NCI-H226 (cell line): ENCODE measurements around the gene TSPAN14.
A peak's percentile ranks its signal among the peaks of the same experiment; 100 is the strongest.

Source experiments
- DNase-seq: peaks from one replicate; pipeline ENCODE4 v3.0.0-alpha.2; 2015

Gene TSPAN14

DNA sequence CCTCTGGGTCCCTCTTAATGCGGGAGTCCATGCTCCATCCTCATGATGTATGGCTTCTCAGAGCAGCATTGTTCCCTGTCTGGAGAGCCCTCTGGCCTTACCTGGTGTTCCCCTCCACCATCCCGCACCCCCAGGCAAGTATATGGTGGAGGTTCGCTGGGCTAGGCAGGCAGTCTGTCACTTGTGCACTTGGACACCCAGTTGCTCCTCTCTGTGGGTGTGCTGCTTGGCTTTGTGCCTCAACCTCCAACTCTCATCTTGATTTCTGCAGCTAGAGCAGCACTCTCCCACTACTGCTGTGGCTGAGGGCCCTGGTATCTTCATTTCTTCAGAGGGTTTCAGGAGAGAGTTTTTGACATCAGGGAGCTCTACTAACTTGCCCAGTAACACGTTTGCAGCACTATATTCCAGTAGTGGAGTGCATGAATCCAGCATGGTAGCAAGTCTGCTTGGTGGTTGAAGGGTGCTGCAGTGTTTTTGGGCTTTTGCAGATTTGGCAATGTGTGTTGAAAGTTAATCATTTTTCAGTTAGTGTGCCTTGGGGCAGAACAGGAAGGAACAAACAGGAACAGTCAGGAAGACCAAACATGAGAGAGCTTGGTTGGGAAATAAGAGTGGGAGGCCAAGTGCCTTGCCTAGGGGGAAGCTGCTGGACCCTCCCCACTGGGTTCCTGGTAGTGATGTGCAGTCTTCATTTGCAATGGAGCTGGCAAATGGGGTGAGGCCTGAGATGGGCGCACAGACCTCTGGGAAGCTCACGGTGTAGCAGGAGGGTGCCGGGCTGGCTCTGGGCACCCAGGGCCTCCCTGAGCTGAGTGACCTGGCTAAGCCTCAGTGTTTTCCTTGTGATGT is 37.4 kb downstream of the TSPAN14 start:
- no peak for DNase-seq

DNA sequence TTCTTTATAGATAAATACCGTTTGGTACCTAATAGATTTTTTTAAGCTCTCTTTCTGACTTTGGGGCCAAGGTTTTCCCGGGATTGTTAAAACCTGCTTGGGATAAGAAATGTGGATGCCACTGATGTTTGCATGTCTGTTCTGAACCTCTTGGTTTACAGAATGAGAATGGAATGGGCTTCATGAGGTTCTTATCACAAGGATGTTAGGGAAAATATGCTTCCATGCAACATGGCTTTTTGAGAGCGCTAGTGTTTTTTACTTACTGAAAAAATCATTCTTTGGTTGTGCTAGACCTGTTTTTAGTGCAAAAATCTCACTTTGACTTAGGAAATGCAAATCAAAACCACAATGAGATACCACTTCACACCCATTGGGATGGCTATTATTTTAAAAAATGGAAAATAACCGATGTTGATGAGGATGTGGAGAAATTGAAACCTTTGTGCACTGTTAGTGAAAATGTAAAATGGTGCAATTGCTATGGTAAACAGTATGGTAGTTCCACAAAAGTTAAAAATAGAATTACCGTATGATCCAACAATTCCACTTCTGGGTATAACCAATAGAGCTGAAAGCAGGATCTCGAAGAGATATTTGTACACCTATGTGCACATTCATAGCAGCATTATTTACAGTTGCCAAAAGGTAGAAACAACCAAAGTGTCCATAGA is 38.9 kb downstream of the TSPAN14 start:
- DNase-seq: no peak

DNA sequence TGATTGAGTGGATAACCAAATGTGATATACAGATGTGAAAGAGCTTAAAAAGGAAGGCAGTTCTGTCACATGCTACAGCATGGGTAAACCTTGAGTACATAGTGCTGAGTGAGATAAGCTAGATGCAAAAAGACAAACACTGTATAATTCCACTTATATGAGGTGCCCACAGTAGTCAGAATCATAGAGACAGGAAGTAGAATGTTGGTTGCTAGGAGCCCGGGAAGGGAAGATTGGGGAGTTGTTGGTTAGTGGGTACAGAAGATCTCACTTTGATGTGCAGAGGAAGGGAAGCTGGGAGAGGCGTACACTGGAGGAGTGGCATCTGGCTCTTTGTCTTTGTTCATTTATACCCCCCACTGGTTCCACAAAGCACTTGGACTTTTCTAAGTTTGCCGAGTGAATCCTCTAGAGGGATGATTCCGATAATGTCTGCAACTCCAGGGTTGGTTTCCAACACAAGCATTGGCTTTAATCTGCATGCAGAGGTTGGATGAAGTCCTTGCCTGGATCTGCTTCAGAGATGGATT is 39.5 kb downstream of the TSPAN14 start:
- DNase-seq: no peak

DNA sequence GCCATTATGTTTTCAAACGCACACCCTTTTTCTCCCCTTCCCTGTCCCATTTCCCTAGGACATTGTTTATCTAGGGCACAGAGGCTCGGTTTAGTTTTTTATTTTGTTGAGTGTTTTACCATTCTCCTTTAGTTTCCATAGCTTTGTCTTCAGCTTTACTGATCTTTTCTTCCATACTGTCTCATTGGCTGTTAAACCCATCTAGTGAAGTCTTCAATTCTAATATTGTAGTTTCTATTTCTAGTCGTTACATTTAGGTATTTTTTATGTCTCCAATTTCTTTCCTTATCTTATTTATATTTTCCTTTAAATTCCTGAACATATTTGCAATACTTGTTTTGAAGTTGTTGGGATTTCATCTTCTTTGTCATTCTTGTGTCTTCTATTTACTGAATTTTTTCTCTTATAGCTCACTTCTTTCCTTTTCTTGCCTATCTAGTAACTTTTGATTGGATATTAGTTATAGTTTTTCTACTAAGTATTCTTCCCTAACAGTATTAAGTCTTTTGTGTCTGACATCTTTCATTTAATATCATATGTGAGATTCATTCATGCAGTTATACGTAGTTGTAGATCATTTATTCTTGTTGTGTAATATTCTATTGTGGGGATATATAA is 42.6 kb downstream of the TSPAN14 start:
- no peak for DNase-seq

DNA sequence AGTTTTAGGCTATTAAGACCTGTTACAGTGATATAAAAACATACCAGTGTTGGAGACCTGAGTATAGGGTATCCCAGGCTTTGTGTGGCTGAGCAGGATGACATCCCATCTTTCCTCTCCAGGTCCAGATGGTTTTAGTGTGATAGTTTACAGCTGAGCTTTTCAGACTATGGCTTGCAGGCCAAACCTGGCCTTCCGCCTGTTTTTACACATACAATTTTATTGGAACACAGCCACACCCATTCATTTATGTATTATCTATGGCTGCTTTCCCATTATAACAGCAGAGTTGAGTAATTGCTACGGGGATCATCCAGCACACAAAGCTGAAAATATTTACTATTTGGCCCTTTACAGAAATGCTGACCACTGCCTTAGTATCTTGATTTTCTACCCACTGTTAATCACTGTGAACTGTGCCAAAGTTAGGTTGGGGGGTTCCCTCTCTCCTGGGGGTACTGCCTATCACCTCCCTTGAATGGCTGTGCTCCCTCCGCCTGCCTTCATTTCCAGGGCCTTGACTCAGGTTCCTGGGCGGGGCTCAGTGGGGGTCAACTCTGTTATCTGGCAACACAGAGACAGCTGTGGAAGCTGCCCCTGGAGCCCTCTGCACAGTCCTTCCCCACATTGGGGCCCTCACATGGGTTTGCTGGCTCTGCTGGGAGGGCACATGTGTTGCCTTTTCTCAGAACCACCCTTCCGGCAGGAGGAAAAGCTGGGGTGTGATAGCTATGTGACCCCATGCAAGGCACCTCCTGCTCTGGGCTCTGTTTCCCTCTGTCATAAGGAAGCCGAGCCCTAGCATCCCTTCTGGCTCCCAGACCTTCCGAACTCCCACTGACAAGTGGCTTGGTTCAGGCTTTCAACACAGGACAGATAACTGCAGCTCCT is 43.3 kb downstream of the TSPAN14 start:
- peak; percentile 73 for DNase-seq

DNA sequence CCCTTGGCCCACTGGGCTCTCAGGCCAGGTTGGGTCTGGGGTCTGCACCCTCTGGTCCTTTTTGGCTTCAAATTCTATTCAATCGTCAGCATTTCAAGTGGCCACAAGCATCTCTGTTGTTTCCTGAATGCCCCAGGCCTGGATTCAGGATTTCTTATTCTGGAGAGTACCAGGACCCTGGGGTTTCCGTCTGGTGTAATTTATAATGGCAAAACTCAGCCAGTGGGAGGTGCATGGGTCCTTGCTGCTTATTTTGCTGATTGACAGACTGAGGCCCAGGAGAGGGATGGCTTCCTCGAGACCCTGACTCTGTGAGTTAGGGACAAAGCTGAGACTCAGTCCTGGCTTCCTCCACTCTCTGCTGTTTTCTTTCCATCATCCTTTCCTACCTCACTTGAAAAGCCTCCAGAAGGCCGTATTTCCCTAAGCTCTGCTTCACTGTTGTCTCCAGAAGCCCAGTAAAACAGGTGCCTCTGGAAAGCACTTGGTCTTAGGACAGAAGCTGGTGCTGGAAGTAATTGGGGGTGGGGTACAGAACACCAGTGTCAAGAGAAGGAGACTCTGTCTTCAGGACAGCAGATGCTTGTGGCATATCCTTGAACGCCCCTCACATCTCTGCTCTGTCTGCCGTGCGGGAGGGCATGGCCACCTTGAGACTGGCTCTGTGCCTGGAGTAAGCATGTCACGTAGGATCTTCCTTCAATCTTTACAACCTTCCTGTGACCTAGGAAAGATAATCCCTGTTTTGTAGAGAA is 44.1 kb downstream of the TSPAN14 start:
- no peak for DNase-seq

DNA sequence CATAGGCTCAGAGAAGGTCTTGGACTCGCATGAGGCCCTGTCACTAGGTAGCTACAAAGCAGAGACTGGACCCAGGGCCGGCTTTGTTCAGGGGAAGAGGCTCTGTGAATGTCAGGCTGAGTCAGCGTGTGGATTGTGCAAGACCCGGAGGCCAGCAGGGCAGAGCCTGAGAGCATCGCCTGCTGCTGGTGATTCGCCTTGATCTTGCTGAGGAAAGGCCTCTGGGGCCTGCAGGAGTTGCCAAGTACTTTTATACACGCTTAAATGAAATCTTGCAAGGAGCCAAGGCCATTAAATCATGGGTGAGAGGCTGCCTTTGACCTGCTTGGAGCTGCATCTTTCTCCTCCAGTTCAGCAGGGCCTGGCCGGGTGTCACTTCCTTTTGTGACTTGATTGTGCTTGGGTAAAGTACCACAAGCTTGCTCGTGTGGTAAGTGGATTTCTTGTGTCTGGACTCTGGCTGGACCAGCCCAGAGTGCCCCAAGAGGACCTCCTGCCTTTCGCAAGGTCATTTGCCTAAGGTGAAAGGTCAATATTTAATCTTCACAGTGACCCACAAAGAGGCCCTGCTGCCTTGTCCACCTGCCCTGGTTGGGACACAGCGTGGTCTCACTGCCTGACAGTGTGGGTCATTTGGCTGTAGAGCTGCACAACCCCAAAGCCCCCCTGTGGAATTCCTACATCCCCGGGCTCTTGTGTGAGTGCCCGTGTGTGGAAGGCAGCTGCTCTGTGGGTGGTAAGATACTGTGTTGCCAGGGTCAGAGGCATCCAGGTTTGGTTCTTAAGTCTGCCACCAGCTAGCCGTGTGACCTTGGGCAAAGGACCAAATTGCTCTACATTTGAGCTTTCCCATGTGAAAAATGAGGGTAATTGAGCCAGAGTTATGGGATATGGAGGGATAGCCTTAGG is 45.0 kb downstream of the TSPAN14 start:
- peak; percentile 98 for DNase-seq

DNA sequence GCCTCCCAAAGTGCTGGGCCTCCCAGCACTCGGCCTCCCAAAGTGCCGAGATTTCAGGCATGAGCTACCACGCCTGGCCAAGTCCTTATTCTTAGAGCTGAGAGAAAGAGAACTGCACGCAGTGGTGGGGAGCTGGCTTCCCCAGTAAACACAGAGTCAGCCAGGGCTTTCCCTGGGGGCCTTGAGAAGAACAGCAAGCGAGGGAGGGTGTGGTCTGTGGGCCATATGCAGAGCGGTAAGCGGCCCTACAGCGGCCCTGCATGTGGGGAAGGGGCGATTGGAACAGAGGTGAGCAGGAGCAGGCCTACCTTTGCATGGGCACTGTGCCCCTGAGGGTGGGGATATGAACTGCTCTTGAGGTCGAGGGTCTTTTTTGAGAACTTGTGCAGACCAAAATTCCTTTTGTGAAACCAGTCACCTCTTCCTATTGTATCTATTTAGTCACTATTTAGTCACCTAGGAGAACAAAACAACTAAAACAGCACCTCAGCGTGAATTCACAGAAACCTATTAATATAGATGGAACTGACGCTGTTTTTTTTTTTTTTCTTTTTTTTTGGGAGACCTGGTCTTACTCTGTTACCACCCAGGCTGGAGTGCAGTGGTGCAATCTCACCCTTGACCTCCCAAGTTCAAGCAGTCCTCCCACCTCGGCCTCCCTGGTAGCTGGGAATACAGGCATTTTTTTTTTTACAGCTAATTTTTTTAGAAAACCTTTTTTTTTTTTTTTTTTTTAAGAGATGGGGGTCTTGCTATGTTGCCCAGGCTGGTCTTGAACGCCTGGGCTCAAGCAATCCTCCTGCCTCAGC is 46.7 kb downstream of the TSPAN14 start:
- no peak for DNase-seq

DNA sequence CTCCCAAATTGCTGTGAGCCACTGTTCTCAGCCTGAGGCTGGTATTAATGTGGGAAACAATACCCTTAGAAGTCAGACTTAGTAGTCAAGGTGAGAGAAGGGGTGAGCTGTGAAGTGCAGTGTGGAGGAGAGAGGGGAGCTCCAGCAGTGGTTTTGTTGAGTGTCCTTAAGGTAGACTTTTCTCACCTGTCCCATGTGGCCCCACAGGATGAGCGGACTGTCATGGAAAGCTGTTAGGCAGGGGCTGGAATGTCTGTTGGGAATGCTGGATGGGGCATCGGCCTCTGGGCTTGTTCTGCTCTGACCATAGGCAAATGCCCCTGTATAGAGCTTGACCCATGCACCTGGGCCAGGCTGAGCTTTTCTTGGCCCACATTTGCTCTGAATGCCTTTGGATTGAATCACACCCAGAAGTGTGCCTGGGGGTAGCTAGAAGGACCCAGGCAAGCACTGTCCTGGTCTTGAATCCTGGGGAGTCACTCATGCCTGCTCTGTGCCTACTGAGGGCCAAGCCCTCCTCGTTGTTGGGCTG is 47.3 kb downstream of the TSPAN14 start:
- DNase-seq: peak; percentile 55

DNA sequence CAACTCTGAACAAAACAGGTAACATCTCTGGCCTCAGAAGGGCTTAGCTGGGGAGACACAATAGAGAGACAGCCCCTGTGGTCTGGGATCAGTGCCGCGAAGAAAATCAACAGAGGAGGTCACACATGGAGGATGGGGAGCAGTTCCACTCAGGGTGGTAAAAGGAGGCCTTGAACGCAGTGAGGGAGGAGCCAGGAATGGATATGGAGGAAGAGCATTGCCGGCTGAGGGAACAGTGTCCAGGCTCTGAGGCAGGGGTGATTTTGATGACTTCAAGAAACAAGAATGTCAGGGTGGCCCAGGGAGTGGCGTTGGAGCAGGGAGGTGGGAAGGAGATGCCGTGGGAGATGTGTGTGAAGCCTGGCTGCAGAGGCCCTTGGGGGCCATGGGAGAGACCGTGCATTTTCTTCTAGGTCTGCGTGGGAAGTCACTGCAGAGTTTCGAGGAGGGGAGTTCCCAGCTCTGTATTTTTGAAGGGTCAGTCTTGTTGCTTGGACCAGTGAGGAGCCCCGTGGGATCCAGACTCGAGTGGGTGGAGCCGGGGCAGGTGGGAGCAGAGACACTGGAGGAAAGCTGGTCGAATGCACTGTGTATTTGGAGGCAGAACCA is 47.9 kb downstream of the TSPAN14 start:
- DNase-seq: peak; percentile 41

DNA sequence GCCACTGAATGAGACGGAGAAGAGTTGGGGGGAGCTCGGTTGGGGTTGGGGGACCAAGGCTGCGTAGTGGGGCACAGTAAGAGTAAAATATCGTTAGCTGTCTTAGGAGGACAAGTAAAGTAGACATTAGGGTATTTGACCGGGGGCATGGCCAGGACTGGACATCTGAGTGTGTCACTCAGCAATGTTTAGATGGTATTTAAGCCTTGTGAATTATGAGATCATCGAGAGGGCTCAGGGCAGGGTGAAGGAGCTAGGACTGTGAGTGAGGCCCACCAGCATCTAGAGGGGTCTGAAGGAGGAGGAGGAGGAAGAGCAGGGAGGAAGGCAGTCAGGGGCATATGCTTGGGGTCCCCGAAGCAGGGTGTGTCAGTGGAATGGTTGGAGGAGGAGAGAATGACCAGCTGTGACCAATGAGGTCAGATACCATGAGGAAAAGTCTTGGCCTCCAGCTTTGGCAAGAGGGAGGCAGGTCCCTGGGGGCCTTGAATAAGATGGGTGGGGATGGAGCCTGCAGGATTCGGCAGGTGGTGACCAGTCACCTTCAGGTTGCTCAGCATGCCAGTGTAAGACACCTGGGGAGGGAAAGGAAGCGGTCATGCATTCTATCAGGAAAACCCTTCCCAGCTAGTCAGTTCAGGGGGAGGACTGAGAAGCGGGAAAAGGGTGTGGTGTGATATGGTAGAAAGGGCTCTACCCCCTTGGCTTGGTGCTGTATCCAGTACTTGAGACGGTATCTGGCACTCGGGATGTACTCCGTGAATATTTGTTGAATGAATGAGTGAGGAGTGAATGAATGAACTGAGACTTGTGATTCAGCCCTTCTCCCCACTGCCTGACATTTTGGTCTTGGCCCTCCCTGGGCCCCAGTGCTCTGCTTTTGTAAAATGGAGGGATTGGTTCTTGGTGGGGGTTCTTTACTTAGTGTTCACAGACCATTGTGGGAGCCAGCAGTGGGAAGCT is 48.8 kb downstream of the TSPAN14 start:
- DNase-seq: no peak

DNA sequence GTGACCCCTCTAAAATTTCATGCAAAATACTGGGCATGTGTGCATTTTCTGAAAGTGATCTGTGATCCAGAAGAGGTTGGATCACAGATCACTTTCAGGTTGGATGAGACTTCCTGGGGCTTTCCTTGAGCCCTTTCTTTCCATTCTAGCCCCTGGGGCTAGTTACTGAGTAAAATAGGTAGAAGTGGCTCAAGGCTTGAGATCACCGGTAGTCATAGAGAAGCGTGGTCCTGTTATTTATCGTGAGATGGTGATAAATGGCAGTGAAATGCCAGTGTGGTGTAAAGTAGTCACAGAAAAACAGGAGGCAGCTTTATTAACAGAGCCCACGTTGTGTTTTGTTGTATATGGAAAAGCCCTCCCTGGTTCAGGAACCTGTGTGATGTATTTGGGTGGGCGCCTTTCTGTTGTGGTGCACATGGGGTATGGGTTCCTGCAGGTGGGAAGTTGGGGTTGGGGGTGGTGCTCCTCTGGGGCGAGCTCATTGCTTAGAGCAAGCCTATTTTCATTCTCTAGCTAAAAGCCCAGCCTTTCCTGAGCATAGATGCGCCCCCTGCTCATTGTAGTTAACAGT is 49.6 kb downstream of the TSPAN14 start:
- DNase-seq: no peak

DNA sequence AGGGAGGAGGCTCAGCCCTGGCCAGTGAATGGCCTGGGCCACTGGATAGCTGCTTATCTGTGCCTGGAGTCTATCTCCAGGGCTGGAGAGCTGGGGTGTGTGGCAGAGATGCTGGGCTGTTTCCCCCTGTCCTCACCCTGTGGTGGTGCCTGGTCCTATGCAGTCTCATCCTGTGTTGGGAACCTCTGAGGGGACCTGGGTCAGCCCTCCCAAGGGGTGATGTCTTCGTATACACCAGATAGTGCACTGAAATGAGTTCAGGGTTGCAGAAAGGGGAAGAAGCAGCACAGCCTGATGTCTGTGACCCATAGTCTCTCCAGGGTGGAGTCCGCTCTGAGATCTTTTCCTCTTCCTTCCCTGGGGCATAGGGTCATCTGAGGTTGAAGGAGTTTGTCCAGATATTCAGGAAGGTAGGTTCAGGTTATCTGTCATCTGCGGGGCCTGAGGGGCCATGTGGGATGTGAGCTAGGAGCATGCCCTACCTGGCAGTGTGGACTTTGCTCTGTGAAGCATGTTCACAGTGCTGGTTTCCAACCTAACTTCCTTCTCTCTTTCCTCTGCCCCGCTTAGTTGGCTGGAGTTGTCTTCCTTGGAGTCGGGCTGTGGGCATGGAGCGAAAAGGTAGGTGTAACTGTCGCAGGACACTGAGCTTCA is 50.2 kb downstream of the TSPAN14 start:
- no peak for DNase-seq

DNA sequence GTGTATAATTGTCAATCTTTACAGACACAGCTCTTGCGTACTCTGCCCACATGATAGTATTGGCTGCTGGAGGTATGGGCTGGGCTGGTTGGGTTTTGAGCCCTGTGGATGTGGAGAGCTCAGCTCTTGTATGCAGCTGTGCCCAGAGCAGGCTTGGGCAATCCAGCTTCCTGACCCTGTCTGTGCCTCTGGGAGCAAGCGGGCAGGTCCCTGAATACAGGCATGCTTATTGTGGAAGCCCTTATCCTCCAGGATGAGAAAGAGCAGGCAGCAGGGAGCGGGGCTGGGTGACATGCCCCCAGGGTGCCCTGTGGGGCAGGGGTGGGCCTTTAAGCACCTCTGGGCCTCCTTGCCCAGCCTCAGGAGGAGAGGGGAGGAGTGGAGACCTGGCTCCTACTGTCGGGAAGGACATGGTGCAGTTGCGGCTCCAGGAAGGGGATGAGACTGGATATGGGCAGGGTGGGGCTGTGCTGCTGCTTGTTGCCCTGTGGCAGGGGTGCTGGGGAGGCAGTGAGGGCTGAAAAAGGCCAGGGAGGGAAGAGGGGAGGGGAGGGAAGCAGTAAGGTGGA is 50.9 kb downstream of the TSPAN14 start:
- DNase-seq: no peak

DNA sequence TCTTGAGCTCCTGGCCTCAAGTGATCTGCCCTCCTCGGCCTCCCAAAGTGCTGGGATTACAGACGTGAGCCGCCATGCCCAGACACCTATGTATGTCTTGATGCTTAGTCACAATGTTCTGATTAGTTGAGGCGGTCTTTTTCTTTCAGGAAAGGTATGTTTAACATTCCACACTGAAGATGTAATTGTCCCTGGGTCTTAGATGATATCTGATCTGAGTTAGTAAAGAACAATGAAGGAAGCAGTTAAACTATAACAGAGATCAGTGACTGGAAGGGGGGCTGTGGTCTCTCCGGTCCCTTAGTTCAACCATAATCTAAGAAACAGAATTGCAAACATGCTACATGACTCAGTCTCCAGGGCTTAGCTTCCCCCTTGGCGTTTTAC is 52.1 kb downstream of the TSPAN14 start:
- peak; percentile 86 for DNase-seq

DNA sequence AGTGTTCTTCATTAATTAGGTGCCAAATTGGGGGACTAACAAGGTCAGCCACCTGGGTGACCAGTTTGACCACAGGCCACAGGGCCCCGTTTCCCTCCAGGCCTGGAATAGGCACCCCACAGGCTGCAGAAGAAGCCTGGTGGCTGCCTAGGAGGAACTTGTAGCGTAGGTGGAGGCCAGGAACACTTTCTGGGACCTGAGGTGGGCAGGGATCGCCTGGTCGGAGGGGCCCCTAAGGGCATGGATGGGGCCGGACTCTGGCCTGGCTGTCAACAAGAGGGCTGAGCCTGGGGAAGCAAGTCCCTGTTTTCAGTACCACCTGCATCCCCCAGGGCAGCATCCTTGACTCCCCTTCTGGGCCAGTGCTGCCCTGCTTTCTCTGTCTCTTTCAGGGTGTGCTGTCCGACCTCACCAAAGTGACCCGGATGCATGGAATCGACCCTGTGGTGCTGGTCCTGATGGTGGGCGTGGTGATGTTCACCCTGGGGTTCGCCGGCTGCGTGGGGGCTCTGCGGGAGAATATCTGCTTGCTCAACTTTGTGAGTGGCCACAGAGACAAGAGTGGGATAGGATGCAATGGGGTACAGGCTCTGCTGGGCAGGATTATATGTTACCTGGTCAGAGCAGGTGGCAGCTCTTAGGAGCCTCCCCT is 52.9 kb downstream of the TSPAN14 start:
- no peak for DNase-seq
